ENCODE results near the gene MYO1A. TPM values are rescaled to one million over a fixed set of nuclear protein-coding genes. Genes with fewer than 3 reads are reported as not detected.

Gene MYO1A
- total RNA-seq, 4 donors from 2014 or later: 94.1 to 1,001 (median 802) TPM

- TF ChIP-seq, protein P1, sequence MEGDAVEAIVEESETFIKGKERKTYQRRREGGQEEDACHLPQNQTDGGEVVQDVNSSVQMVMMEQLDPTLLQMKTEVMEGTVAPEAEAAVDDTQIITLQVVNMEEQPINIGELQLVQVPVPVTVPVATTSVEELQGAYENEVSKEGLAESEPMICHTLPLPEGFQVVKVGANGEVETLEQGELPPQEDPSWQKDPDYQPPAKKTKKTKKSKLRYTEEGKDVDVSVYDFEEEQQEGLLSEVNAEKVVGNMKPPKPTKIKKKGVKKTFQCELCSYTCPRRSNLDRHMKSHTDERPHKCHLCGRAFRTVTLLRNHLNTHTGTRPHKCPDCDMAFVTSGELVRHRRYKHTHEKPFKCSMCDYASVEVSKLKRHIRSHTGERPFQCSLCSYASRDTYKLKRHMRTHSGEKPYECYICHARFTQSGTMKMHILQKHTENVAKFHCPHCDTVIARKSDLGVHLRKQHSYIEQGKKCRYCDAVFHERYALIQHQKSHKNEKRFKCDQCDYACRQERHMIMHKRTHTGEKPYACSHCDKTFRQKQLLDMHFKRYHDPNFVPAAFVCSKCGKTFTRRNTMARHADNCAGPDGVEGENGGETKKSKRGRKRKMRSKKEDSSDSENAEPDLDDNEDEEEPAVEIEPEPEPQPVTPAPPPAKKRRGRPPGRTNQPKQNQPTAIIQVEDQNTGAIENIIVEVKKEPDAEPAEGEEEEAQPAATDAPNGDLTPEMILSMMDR (IDR thresholded peaks at IDR 0.05): no peak
- TF ChIP-seq POLR2A (IDR thresholded peaks at IDR 0.05): no peak
- Histone ChIP-seq H3K9me3 (no peaks in the 10 kb centered on the region), H3K27me3 (no peaks in the 10 kb centered on the region), H3K27ac (peak overlapping the region in 1 of 4 donors; percentile 46), H3K4me1 (peaks cover 0 to 47% (median 15%) of the 10 kb centered on the region in 4 donors), H3K4me3 (no peak overlapping the region), H3K36me3 (peaks cover 0 to 80% (median 0%) of the 10 kb centered on the region in 3 donors)
- no peak for DNase-seq
These were observed 46.2 kb upstream of the MYO1A start for GRCh38 chr12:57096099-57096572.

- H3K9me3 ChIP-seq: no peaks in the 10 kb centered on the region
- no peaks in the 10 kb centered on the region for H3K27me3 ChIP-seq
- DNase-seq: no peak
- peaks cover 0 to 48% (median 18%) of the 10 kb centered on the region in 4 donors for H3K4me1 ChIP-seq
- H3K4me3 ChIP-seq: no peak overlapping the region
- peaks cover 0 to 75% (median 0%) of the 10 kb centered on the region in 3 donors for H3K36me3 ChIP-seq
- no peak overlapping the region for H3K27ac ChIP-seq
- TF ChIP-seq POLR2A (IDR thresholded peaks at IDR 0.05): no peak
- TF ChIP-seq, protein P1 (IDR thresholded peaks at IDR 0.05): no peak
These were observed 45.5 kb upstream of the MYO1A start for GRCh38 chr12:57095440-57095839.

DNA sequence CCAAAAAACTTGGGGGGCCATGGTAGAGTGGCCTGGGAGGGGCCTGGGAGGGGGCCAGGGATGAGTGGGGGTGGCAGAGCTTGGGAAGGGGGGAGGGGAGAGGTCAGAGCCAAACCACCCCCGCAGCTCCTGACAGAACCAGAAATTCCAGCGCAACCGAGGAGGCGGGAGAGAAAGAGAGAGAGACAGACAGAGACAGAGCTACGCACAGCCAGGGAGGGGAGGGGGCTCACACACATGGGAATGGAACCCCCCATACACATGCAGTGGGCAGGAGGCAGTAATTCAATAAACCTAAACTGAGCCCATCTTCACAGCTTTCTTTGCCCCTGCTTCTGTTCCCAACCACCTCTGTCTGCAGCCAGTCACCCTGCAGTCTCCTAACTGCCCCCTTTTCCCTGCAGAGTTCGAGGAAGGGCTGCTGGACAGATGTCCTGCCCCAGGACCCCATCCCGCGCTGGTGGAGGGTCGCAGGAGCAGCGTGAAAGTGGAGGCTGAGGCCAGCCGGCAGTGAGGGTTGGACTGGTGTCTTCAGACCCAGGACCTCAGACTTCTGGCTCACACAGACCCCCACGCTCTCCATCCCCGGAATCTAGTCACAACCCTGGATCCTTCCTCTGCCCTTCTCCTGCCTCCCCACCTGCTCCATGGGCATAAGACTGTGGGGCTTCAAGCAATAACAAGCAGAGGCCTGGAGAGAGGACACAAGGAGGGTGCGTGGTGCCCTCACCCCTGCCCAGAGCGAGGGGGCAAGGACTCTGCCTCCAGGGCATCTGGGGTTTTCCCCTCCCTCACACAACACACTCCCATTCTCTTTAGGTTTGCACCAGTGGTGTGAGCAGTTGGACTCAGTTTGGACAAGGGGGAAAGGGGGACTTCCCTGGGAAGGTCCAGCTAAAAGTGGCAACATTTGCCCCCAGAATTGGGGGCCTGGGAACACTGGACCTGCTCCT is 44.6 kb upstream of the MYO1A start:
- H3K4me1 ChIP-seq: peaks cover 0 to 48% (median 21%) of the 10 kb centered on the region in 4 donors
- H3K36me3 ChIP-seq: peaks cover 0 to 67% (median 0%) of the 10 kb centered on the region in 3 donors
- no peak for DNase-seq
- peak overlapping the region in 1 of 4 donors; percentile 27 for H3K4me3 ChIP-seq
- no peaks in the 10 kb centered on the region for H3K27me3 ChIP-seq
- peak overlapping the region; percentile 65 to 89 (median 75) for H3K27ac ChIP-seq
- H3K9me3 ChIP-seq: no peaks in the 10 kb centered on the region
- no peak for TF ChIP-seq POLR2A (IDR thresholded peaks at IDR 0.05)
- TF ChIP-seq, protein P1 (IDR thresholded peaks at IDR 0.05): no peak

GRCh38 chr12:57093415-57094207 is 43.7 kb upstream of the MYO1A start:
- Histone ChIP-seq H3K4me3 (peak overlapping the region in 1 of 4 donors; percentile 27), H3K4me1 (peaks cover 0 to 48% (median 21%) of the 10 kb centered on the region in 4 donors), H3K36me3 (peaks cover 0 to 58% (median 0%) of the 10 kb centered on the region in 3 donors), H3K27ac (peak overlapping the region; percentile 65 to 89 (median 75)), H3K27me3 (no peaks in the 10 kb centered on the region), H3K9me3 (no peaks in the 10 kb centered on the region)
- no peak for TF ChIP-seq POLR2A (IDR thresholded peaks at IDR 0.05)
- TF ChIP-seq, protein P1 (IDR thresholded peaks at IDR 0.05): peak; percentile 50 to 61 (median 54)
- DNase-seq: peak; percentile 66 to 87 (median 84)

- no peak for DNase-seq
- peak overlapping the region; percentile 65 to 89 (median 75) for H3K27ac ChIP-seq
- H3K36me3 ChIP-seq: peaks cover 0 to 52% (median 0%) of the 10 kb centered on the region in 3 donors
- TF ChIP-seq, protein P1 (IDR thresholded peaks at IDR 0.05): no peak
- TF ChIP-seq POLR2A (IDR thresholded peaks at IDR 0.05): no peak
- no peak overlapping the region for H3K4me3 ChIP-seq
- no peaks in the 10 kb centered on the region for H3K9me3 ChIP-seq
- H3K4me1 ChIP-seq: peaks cover 0 to 48% (median 23%) of the 10 kb centered on the region in 4 donors
- H3K27me3 ChIP-seq: no peaks in the 10 kb centered on the region
These were observed 43.0 kb upstream of the MYO1A start for GRCh38 chr12:57092876-57093414.
